IMR-90 (cell line): ENCODE measurements around the gene EEF1E1. TPM values are rescaled to one million over a fixed set of nuclear protein-coding genes. Genes with fewer than 3 reads are reported as not detected.

Source experiments
- ATAC-seq: fragments of 200-7000 bp; cut with Tn5 transposase; 2 replicates; pipeline ENCODE4 v1.9.1; 2020; ENCODE audit warnings: low read depth, mild to moderate bottlenecking, moderate library complexity
- BruUV-seq: library from RNA; stranded (reverse); fragments of 400-500 nt; replicated peaks from 2 replicates; lab custom pipeline; 2021; lab: Mats Ljungman, UMichigan
- CTCF ChIA-PET: fragments of 300-600 bp; formaldehyde crosslinking; extraction: SDS; loops from one replicate; lab custom pipeline; 2021; ENCODE audit warnings: antibody characterized with exemption; lab: Yijun Ruan, JAX
- POLR2A ChIA-PET: fragments of 300-600 bp; sonication (Branson Sonifier 250); formaldehyde crosslinking; loops from one replicate; lab custom pipeline; 2022; ENCODE audit warnings: antibody characterized with exemption; ENCODE audit not compliant: unreplicated experiment; lab: Charles Lee
- DNase-seq: peaks from one replicate; pipeline ENCODE4 v3.0.0; 2013
- H2AFZ ChIP-seq: replicated peaks from 2 replicates; pipeline ENCODE3; 2013; ENCODE audit warnings: low read length, mild to moderate bottlenecking; ENCODE audit not compliant: poor library complexity
- H2AK5ac ChIP-seq: 2 replicates; pipeline ENCODE4 v1.6.1; 2013; ENCODE audit warnings: low read depth, low read length, inconsistent platforms
- H2AK9ac ChIP-seq: replicated peaks from 2 replicates; pipeline ENCODE3; 2013; ENCODE audit warnings: mild to moderate bottlenecking, low read depth, low read length, moderate library complexity; ENCODE audit not compliant: poor library complexity
- H2BK120ac ChIP-seq: 2 replicates; pipeline ENCODE4 v1.6.1; 2013; ENCODE audit warnings: low read depth, low read length, inconsistent platforms
- H2BK15ac ChIP-seq: 3 replicates; pipeline ENCODE4 v1.6.1; 2013; ENCODE audit warnings: low read depth, low read length, inconsistent platforms
- H2BK20ac ChIP-seq: 2 replicates; pipeline ENCODE4 v1.6.1; 2013; ENCODE audit warnings: low read depth, mild to moderate bottlenecking, inconsistent platforms, low read length, moderate library complexity
- H2BK5ac ChIP-seq: 2 replicates; pipeline ENCODE4 v1.6.1; 2013; ENCODE audit warnings: mild to moderate bottlenecking, low read depth, low read length, inconsistent platforms; ENCODE audit not compliant: poor library complexity, severe bottlenecking
- H3K14ac ChIP-seq: replicated peaks from 2 replicates; pipeline ENCODE4 v1.6.1; 2013; ENCODE audit warnings: low read depth, low read length, inconsistent platforms
- H3K18ac ChIP-seq: 2 replicates; pipeline ENCODE4 v1.6.1; 2013; ENCODE audit warnings: low read depth, low read length, control low read depth
- H3K23ac ChIP-seq: 2 replicates; pipeline ENCODE4 v1.6.1; 2013; ENCODE audit warnings: low read depth, low read length, inconsistent platforms
- H3K27ac ChIP-seq: 2 replicates; pipeline ENCODE4 v1.5.1; 2013; ENCODE audit warnings: mild to moderate bottlenecking, control low read depth, low read length; ENCODE audit not compliant: insufficient read depth
- H3K27me3 ChIP-seq: 2 replicates; pipeline ENCODE4 v1.6.1; 2013; ENCODE audit warnings: low read length; ENCODE audit not compliant: control insufficient read depth, insufficient read depth
- H3K36me3 ChIP-seq: 2 replicates; pipeline ENCODE4 v1.6.1; 2013; ENCODE audit warnings: low read length, mixed read lengths; ENCODE audit not compliant: control insufficient read depth, insufficient read depth
- H3K4ac ChIP-seq: 2 replicates; pipeline ENCODE4 v1.6.1; 2013; ENCODE audit warnings: low read depth, low read length, inconsistent platforms
- H3K4me1 ChIP-seq: 2 replicates; pipeline ENCODE4 v1.6.1; 2013; ENCODE audit warnings: low read length, mixed read lengths; ENCODE audit not compliant: control insufficient read depth, insufficient read depth
- H3K4me2 ChIP-seq: 2 replicates; pipeline ENCODE4 v1.6.1; 2013; ENCODE audit warnings: low read depth, mild to moderate bottlenecking, control low read depth, low read length, moderate library complexity
- H3K4me3 ChIP-seq: 2 replicates; pipeline ENCODE4 v1.5.1; 2013; ENCODE audit warnings: low read depth, mild to moderate bottlenecking, control low read depth, low read length, moderate library complexity; ENCODE audit not compliant: insufficient read depth
- H3K56ac ChIP-seq: 2 replicates; pipeline ENCODE4 v1.6.1; 2013; ENCODE audit warnings: low read length, inconsistent platforms; ENCODE audit not compliant: insufficient read depth; ENCODE audit errors: extremely low read depth
- H3K79me1 ChIP-seq, 2 experiments: 2 replicates each; pipeline ENCODE4 v1.6.1; 2013; ENCODE audit warnings: low read length in 2 of 2, inconsistent platforms in 1 of 2, low read depth in 1 of 2
- H3K9ac ChIP-seq: 2 replicates; pipeline ENCODE4 v1.6.1; 2013; ENCODE audit warnings: low read depth, low read length, control low read depth
- H3K9me1 ChIP-seq: 2 replicates; pipeline ENCODE4 v1.6.1; 2013; ENCODE audit warnings: low read length, inconsistent platforms; ENCODE audit not compliant: insufficient read depth
- H3K9me3 ChIP-seq: 2 replicates; pipeline ENCODE4 v1.6.1; 2013; ENCODE audit warnings: low read length; ENCODE audit not compliant: control insufficient read depth, insufficient read depth
- H4K20me1 ChIP-seq: 2 replicates; pipeline ENCODE4 v1.6.1; 2013; ENCODE audit warnings: low read length, inconsistent platforms; ENCODE audit not compliant: insufficient read depth
- H4K5ac ChIP-seq: 2 replicates; pipeline ENCODE4 v1.6.1; 2013; ENCODE audit warnings: mild to moderate bottlenecking, low read depth, low read length, control low read depth
- H4K8ac ChIP-seq, 2 experiments: 2 replicates each; pipeline ENCODE4 v1.6.1; 2013; ENCODE audit warnings: low read depth in 2 of 2, low read length in 2 of 2, control low read depth in 1 of 2, inconsistent platforms in 1 of 2
- H4K91ac ChIP-seq: 2 replicates; pipeline ENCODE4 v1.6.1; 2013; ENCODE audit warnings: low read depth, low read length, inconsistent platforms; ENCODE audit not compliant: insufficient read depth
- BHLHE40 ChIP-seq: fragments of 150-350 bp; IDR thresholded peaks from 2 replicates; pipeline ENCODE4 v1.6.1; 2016; ENCODE audit warnings: mild to moderate bottlenecking, low read depth, low read length
- CEBPB ChIP-seq: IDR thresholded peaks from 2 replicates; pipeline ENCODE4 v1.6.1; 2012; ENCODE audit warnings: low read depth, low read length, improper control_type of control experiment
- CHD1 ChIP-seq: IDR thresholded peaks from 2 replicates; pipeline ENCODE4 v1.6.1; 2012; ENCODE audit warnings: low read depth, low read length, improper control_type of control experiment
- FOS ChIP-seq: fragments of 150-350 bp; IDR thresholded peaks from 2 replicates; pipeline ENCODE4 v1.6.1; 2016; ENCODE audit warnings: low read depth, low read length
- MAFK ChIP-seq: IDR thresholded peaks from 2 replicates; pipeline ENCODE4 v1.6.1; 2012; ENCODE audit warnings: low read depth, low read length, improper control_type of control experiment
- RAD21 ChIP-seq: IDR thresholded peaks from 2 replicates; pipeline ENCODE4 v1.6.1; 2012; ENCODE audit warnings: low read length, improper control_type of control experiment
- RFX5 ChIP-seq: IDR thresholded peaks from 2 replicates; pipeline ENCODE4 v1.8.0; 2012; ENCODE audit warnings: low read depth, mild to moderate bottlenecking, low read length, moderate library complexity
- WGBS, 2 experiments: methylation state at CpG; one replicate each; pipeline versions ENCODE4 v1.1.5 to v1.1.7; 2013; ENCODE audit warnings: missing lambda C conversion rate in 2 of 2; ENCODE audit not compliant: insufficient read length in 1 of 2; ENCODE audit errors: extremely low coverage in 2 of 2; 5-methylcytosine and 5-hydroxymethylcytosine counted together
- dilution Hi-C: fragments of 300-500 bp; cut with HindIII; formaldehyde crosslinking; loops from one replicate; pipeline ENCODE4 v1.14.3; 2018; ENCODE audit warnings: low sequenced_read_pairs; ENCODE audit not compliant: unreplicated experiment
- in situ Hi-C: fragments of 300-500 bp; cut with MboI; formaldehyde crosslinking; loops from 3 replicates; pipeline ENCODE4 v1.14.3; 2019; ENCODE audit warnings: low sequenced_read_pairs, inconsistent platforms, mixed read lengths
- intact Hi-C: fragments of 100-400 bp; cut with micrococcal nuclease; formaldehyde crosslinking; loops from 2 replicates; pipeline ENCODE4 v1.10.0; 2022
- polyA plus RNA-seq, 3 experiments: library from polyadenylated mRNA; depleted of rRNA; stranded (reverse); fragments of >200 nt; gene quantifications; 2 replicates each; pipeline ENCODE4 v1.2.3, GENCODE V29; 2012; ENCODE audit warnings: low replicate concordance in 1 of 3
- total RNA-seq: library from RNA; depleted of rRNA; stranded (reverse); fragments of >200 nt; gene quantifications from 2 replicates; pipeline ENCODE4 v1.2.3, GENCODE V29; 2012

The EEF1E1 gene
- total and polyA plus RNA-seq, 2 of the 4 experiments (the other 2 are of a cell fraction), result 65.8 to 68.6 TPM

DNA sequence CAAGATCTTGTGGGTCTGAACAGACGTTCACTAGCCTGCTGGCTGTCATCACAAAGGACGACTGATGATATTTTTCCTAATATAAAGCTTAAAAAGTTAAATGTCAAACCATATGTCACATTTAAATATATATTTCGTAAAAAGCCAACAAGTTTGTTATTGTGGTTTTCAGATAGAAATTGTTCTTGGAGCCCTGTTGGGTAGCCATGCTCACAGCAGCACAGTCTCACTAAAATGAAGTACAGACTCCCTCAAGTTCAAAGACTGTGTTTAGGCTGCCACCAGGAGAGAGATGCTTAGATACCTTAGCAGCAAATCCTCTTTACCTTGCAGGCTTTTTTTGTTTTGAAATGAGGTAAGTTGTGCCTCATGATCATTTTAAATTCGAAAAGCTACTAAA is 17.8 kb downstream of the EEF1E1 start (continued):
- TF ChIP-seq CHD1, result no peak

DNA sequence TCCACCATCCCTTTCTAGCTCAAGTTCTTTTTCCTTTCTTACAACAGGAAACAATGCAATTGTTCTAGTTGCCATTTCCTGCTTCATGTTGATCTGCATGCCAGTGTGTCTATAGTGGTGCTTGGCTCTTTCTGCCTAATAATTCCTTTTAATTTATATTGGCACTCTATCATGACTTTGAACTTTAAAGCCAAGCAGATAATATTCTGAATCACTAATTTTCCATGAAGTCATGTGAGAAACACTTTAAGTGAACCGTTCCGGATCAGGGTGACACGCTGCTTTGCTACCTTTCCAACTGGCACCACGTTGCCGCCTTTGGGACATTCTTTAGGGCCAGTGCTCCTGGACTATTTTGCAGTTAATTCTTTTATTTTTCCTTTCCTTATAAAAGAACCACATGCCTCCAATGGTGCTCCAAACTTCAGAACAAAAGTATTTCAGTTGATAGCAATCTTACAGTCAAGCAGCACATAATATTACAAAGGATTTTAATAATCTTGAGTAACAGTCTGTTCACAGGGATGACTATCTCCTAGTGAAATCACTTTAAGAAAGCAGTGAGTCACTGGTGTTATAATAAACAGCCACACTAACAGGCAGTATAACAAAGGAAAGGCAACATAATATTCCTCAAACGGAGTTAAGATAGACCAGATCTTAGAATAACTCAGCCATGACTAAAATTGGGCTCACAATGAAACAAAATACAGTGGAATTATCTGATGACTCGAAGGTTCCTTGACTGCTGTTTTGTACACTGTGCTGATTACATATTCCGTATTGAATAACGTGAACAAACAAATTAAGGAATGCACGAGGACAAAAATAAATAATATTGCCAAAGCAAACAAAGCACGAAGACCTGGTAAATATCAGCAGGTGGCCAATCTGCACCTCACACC is 19.1 kb downstream of the EEF1E1 start:
- DNase-seq (peak; percentile 96), ATAC-seq (peak; percentile 77)
- 47% methylated on average over 6 of the region's 11 CpGs; no CpG with 5 or more reads in 1 of the 2 experiments for WGBS, 2 experiments
- Histone ChIP-seq H2AK5ac (peak overlapping the region; percentile 55; the same call in 1 of the 2 replicates), H3K4me2 (peak overlapping the region; percentile 61), H2BK20ac (peak overlapping the region; percentile 71), H2BK5ac (peak overlapping the region; percentile 82), H3K36me3 (peaks cover 9% of the 10 kb centered on the region), H2AFZ (no peak overlapping the region), H2BK120ac (peak overlapping the region; percentile 64), H3K4ac (peak overlapping the region; percentile 71), H4K8ac (peak overlapping the region; percentile 20 to 56; a peak in 2 of 4 replicates), H4K5ac (peak overlapping the region; percentile 70; the same call in 1 of the 2 replicates), H3K4me1 (peaks cover 22% of the 10 kb centered on the region), H2AK9ac (no peak overlapping the region), H3K9me1 (peaks cover 14% of the 10 kb centered on the region; the same call in 1 of the 2 replicates), H4K20me1 (no peaks in the 10 kb centered on the region; the same call in 1 of the 2 replicates), H3K27me3 (no peaks in the 10 kb centered on the region), H3K79me1 (peaks cover 9 to 48% of the 10 kb centered on the region in 2 experiments), H3K27ac (peak overlapping the region; percentile 76; the same call in 1 of the 2 replicates), H3K9ac (no peak overlapping the region), H3K4me3 (no peak overlapping the region), H3K18ac (peak overlapping the region; percentile 85), H3K14ac (peak overlapping the region; percentile 49; the same call in 1 of the 2 replicates), H4K91ac (no peak overlapping the region), H3K23ac (peak overlapping the region; percentile 69; the same call in 1 of the 2 replicates), H3K56ac (no peak overlapping the region; the same call in 1 of the 2 replicates), H2BK15ac (peak overlapping the region; percentile 18; the same call in 2 of the 3 replicates), H3K9me3 (no peaks in the 10 kb centered on the region)
- intact Hi-C loops, result no loop called here
- CTCF ChIA-PET, result no interaction called here
- POLR2A ChIA-PET, result no interaction called here
- dilution Hi-C loops, result no loop called here
- in situ Hi-C loops, result no loop called here
- peak; percentile 53 for TF ChIP-seq MAFK
- TF ChIP-seq RFX5, result no peak
- TF ChIP-seq RAD21, result no peak
- TF ChIP-seq FOS, result peak; percentile 94
- TF ChIP-seq CHD1, result no peak
- peak; percentile 80 for TF ChIP-seq CEBPB
- TF ChIP-seq BHLHE40, result peak; percentile 54; the same call in 1 of the 2 replicates
- no TSS peak for BruUV-seq
